ENCODE data around the gene APH1A. TPM values are rescaled to one million over a fixed set of nuclear protein-coding genes. Genes with fewer than 3 reads are reported as not detected.
"Not testable (repeated sequence)": the region's sequence is repeated elsewhere in the genome, so short reads cannot be mapped to it uniquely, and the experiment has no call there.

APH1A gene
- total RNA-seq = 100 to 1,000 TPM; 130 to 137 TPM

- Mint-ChIP-seq H3K4me1 (peaks cover 38% of the 10 kb centered on the region), H3K4me3 (peak within 1 kb of the TSS; percentile 99), H3K27ac (peak within 1 kb of the TSS; percentile 98), H3K36me3 (ENCODE audit: low read depth) (peaks cover 39% of the 10 kb centered on the region), H3K27me3 (no peaks in the 10 kb centered on the region), H3K9me3 (no peaks in the 10 kb centered on the region)
- ChIA-PET CTCF (interaction anchor here (0.6 to 1.5 kb wide), 5 partner anchors 10 to 109 kb away, joined by 3 to 8 read pairs (median 4); no protein-coding TSS in a partner anchor), POLR2A (no interaction called here)
- peak; percentile 96 for DNase-seq
Observed at GRCh38 chr1:150268705-150269403, at the start of gene APH1A. Gene APH1A (minus strand): TSS chr1:150269016. CDS start chr1:150268810, 206 bp downstream.

GRCh38 chr1:150314691-150315090 lies 45.9 kb upstream of the APH1A start:
- H3K4me1 Mint-ChIP-seq; CTCF ChIA-PET; H3K27me3 Mint-ChIP-seq; POLR2A ChIA-PET; H3K36me3 Mint-ChIP-seq (ENCODE audit: low read depth); H3K9me3 Mint-ChIP-seq; DNase-seq; H3K27ac Mint-ChIP-seq; H3K4me3 Mint-ChIP-seq: not testable (repeated sequence)

- POLR2A ChIA-PET = no interaction called here
- H3K4me3 Mint-ChIP-seq = no peak overlapping the region
Observed at GRCh38 chr1:150311762-150312161, 42.9 kb upstream of the APH1A start.

GRCh38 chr1:150309758-150310508 lies 41.1 kb upstream of the APH1A start:
- no peak overlapping the region for H3K27ac Mint-ChIP-seq
- peaks cover 20% of the 10 kb centered on the region for H3K36me3 Mint-ChIP-seq (ENCODE audit: low read depth)
- CTCF ChIA-PET = interaction anchor here (0.7 kb wide), 1 partner anchor 27 kb away, joined by 4 read pairs; no protein-coding TSS in a partner anchor
- H3K9me3 Mint-ChIP-seq = no peaks in the 10 kb centered on the region
- POLR2A ChIA-PET = no interaction called here
- no peaks in the 10 kb centered on the region for H3K4me1 Mint-ChIP-seq
- no peak overlapping the region for H3K4me3 Mint-ChIP-seq
- no peaks in the 10 kb centered on the region for H3K27me3 Mint-ChIP-seq
- DNase-seq = no peak

More at GRCh38 chr1:150311762-150312161, 42.9 kb upstream of the APH1A start:
- no peaks in the 10 kb centered on the region for H3K4me1 Mint-ChIP-seq
- H3K27ac Mint-ChIP-seq = no peak overlapping the region
- H3K27me3 Mint-ChIP-seq = no peaks in the 10 kb centered on the region
- H3K36me3 Mint-ChIP-seq (ENCODE audit: low read depth) = peaks cover 14% of the 10 kb centered on the region
- CTCF ChIA-PET = interaction anchor here (0.6 kb wide), 1 partner anchor 26 kb away, joined by 5 read pairs; no protein-coding TSS in a partner anchor
- DNase-seq = no peak
- H3K9me3 Mint-ChIP-seq = no peaks in the 10 kb centered on the region

- H3K4me1 Mint-ChIP-seq, POLR2A ChIA-PET: not testable (repeated sequence)
Observed at GRCh38 chr1:150308585-150308984, 39.8 kb upstream of the APH1A start.

GRCh38 chr1:150302902-150303301 lies 34.1 kb upstream of the APH1A start:
- H3K4me3 Mint-ChIP-seq = no peak overlapping the region
- H3K36me3 Mint-ChIP-seq (ENCODE audit: low read depth) = peaks cover 38% of the 10 kb centered on the region
- no peak overlapping the region for H3K27ac Mint-ChIP-seq
- DNase-seq = no peak
- H3K27me3 Mint-ChIP-seq = no peaks in the 10 kb centered on the region
- H3K9me3 Mint-ChIP-seq = no peaks in the 10 kb centered on the region
- ChIA-PET CTCF (no interaction called here), POLR2A (no interaction called here)
- peaks cover 1% of the 10 kb centered on the region for H3K4me1 Mint-ChIP-seq

More at GRCh38 chr1:150308585-150308984, 39.8 kb upstream of the APH1A start:
- CTCF ChIA-PET, H3K27ac Mint-ChIP-seq, DNase-seq, H3K9me3 Mint-ChIP-seq, H3K4me3 Mint-ChIP-seq, H3K27me3 Mint-ChIP-seq: not testable (repeated sequence)
- peaks cover 20% of the 10 kb centered on the region for H3K36me3 Mint-ChIP-seq (ENCODE audit: low read depth)

GRCh38 chr1:150302338-150302737 lies 33.5 kb upstream of the APH1A start:
- CTCF ChIA-PET = no interaction called here
- Mint-ChIP-seq H3K4me3 (no peak overlapping the region), H3K36me3 (ENCODE audit: low read depth) (peaks cover 40% of the 10 kb centered on the region), H3K27me3 (no peaks in the 10 kb centered on the region), H3K9me3 (no peaks in the 10 kb centered on the region), H3K27ac (no peak overlapping the region), H3K4me1 (peaks cover 3% of the 10 kb centered on the region)
- POLR2A ChIA-PET = interaction anchor here (0.7 kb wide), 1 partner anchor 420 kb away, joined by 3 read pairs; no protein-coding TSS in a partner anchor
- DNase-seq = no peak

- peaks cover 19% of the 10 kb centered on the region for H3K4me1 Mint-ChIP-seq
- H3K27ac Mint-ChIP-seq = peak overlapping the region; percentile 19
- H3K4me3 Mint-ChIP-seq = no peak overlapping the region
- ChIA-PET POLR2A (no interaction called here), CTCF (interaction anchor here (0.6 to 0.8 kb wide), 2 partner anchors 19 to 63 kb away, joined by 3 to 4 read pairs; no protein-coding TSS in a partner anchor)
- peaks cover 43% of the 10 kb centered on the region for H3K36me3 Mint-ChIP-seq (ENCODE audit: low read depth)
- H3K27me3 Mint-ChIP-seq = no peaks in the 10 kb centered on the region
- DNase-seq = no peak
- H3K9me3 Mint-ChIP-seq = no peaks in the 10 kb centered on the region
Observed at GRCh38 chr1:150299716-150300115, 30.9 kb upstream of the APH1A start.

GRCh38 chr1:150295476-150295875 lies 26.7 kb upstream of the APH1A start:
- Mint-ChIP-seq H3K4me1 (peaks cover 35% of the 10 kb centered on the region), H3K4me3 (peak overlapping the region; percentile 42), H3K27me3 (no peaks in the 10 kb centered on the region), H3K27ac (peak overlapping the region; percentile 26), H3K36me3 (ENCODE audit: low read depth) (peaks cover 34% of the 10 kb centered on the region), H3K9me3 (no peaks in the 10 kb centered on the region)
- no peak for DNase-seq
- ChIA-PET POLR2A (interaction anchor here (0.6 kb wide), 1 partner anchor 961 kb away, joined by 5 read pairs; no protein-coding TSS in a partner anchor), CTCF (interaction anchor here (1.0 to 1.9 kb wide), 4 partner anchors 9 to 39 kb away, joined by 3 to 6 read pairs (median 4); partner anchors contain the start of genes C1orf54 and PRPF3)

- ChIA-PET CTCF (no interaction called here), POLR2A (no interaction called here)
- DNase-seq = peak; percentile 92
- Mint-ChIP-seq H3K36me3 (ENCODE audit: low read depth) (peaks cover 24% of the 10 kb centered on the region), H3K4me3 (peak within 1 kb of the TSS; percentile 96), H3K27me3 (no peaks in the 10 kb centered on the region), H3K27ac (peak within 1 kb of the TSS; percentile 90), H3K9me3 (no peaks in the 10 kb centered on the region), H3K4me1 (peaks cover 35% of the 10 kb centered on the region)
Observed at GRCh38 chr1:150293433-150294253, 24.8 kb upstream of the APH1A start, which contains the start of gene MRPS21. Gene MRPS21 (plus strand): TSS chr1:150293861. CDS start chr1:150294367, 506 bp downstream.

GRCh38 chr1:150288822-150289221 lies 20.0 kb upstream of the APH1A start:
- no peak overlapping the region for H3K4me3 Mint-ChIP-seq
- H3K27ac Mint-ChIP-seq = no peak overlapping the region
- H3K27me3 Mint-ChIP-seq = no peaks in the 10 kb centered on the region
- POLR2A ChIA-PET = no interaction called here
- DNase-seq = no peak
- H3K9me3 Mint-ChIP-seq = no peaks in the 10 kb centered on the region
- CTCF ChIA-PET = interaction anchor here (0.7 to 1.3 kb wide), 3 partner anchors 18 to 280 kb away, joined by 3 read pairs; no protein-coding TSS in a partner anchor
- H3K36me3 Mint-ChIP-seq (ENCODE audit: low read depth) = peaks cover 1% of the 10 kb centered on the region
- peaks cover 11% of the 10 kb centered on the region for H3K4me1 Mint-ChIP-seq

- Mint-ChIP-seq H3K36me3 (ENCODE audit: low read depth) (no peaks in the 10 kb centered on the region), H3K9me3 (no peaks in the 10 kb centered on the region), H3K4me3 (no peak overlapping the region), H3K27me3 (no peaks in the 10 kb centered on the region), H3K4me1 (peaks cover 7% of the 10 kb centered on the region), H3K27ac (no peak overlapping the region)
- ChIA-PET CTCF (interaction anchor here (0.9 to 1.3 kb wide), 2 partner anchors 18 to 32 kb away, joined by 3 read pairs; no protein-coding TSS in a partner anchor), POLR2A (no interaction called here)
- DNase-seq = no peak
Observed at GRCh38 chr1:150288382-150288781, 19.6 kb upstream of the APH1A start.

All from activated CD4-positive, alpha-beta T cell treated with anti-CD3 and anti-CD28 coated beads, Interleukin-2, amount 10 ng/mL, durations not matched to agents 7 days and 5 days (primary cell).